ENCODE data around the gene EPB41L2.

EPB41L2 gene

GRCh38 chr6:130848945-130849344 lies 214.1 kb downstream of the EPB41L2 start:
- in situ Hi-C loops (cut with HindIII; ENCODE audit: low sequenced_read_pairs), result loop anchor here (25.0 kb wide), 1 partner anchor 787 kb away; no protein-coding TSS in a partner anchor
- TF ChIP-seq CTCF (IDR thresholded peaks at IDR 0.05; ENCODE audit: low read depth, low read length, missing control alignments), result no peak
- no peak overlapping the region for H3K4me3 ChIP-seq (ENCODE audit: low read depth, low read length)
- DNase-seq (ENCODE audit: low read depth), result no peak

GRCh38 chr6:130847001-130847910 lies 215.8 kb downstream of the EPB41L2 start:
- no peak for DNase-seq (ENCODE audit: low read depth)
- in situ Hi-C loops (cut with HindIII; ENCODE audit: low sequenced_read_pairs), result loop anchor here (25.0 kb wide), 1 partner anchor 785 kb away; no protein-coding TSS in a partner anchor
- no peak for TF ChIP-seq CTCF (IDR thresholded peaks at IDR 0.05; ENCODE audit: low read depth, low read length, missing control alignments)

DNA sequence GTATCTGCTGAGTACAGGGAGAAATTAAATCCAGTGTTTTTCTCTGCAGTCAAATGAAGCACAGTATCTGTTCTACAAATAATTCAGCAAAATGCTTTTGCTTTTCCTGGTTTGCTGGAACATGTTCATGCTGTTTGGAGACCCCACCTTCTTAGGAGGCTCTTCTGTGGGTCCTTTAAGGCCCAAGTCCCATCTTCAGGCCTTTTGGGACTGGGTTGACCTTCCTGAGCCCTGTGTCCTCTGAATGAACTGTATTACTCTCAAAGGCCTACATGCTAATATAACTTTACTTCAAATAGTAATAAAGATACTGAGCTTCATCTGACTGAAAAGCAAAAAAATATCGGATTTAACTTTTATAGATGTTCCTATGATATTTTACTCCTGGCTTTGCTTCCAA lies 216.5 kb downstream of the EPB41L2 start:
- no peak for DNase-seq (ENCODE audit: low read depth)

More at GRCh38 chr6:130847001-130847910, 215.8 kb downstream of the EPB41L2 start:
- no peak overlapping the region for H3K4me3 ChIP-seq (ENCODE audit: low read depth, low read length)

GRCh38 chr6:130843575-130844320 lies 219.3 kb downstream of the EPB41L2 start:
- DNase-seq (ENCODE audit: low read depth), result peak; percentile 48
- peak; percentile 52 for TF ChIP-seq CTCF (IDR thresholded peaks at IDR 0.05; ENCODE audit: low read depth, low read length, missing control alignments)
- in situ Hi-C loops (cut with HindIII; ENCODE audit: low sequenced_read_pairs), result loop anchor here (25.0 kb wide), 1 partner anchor 781 kb away; no protein-coding TSS in a partner anchor
- H3K4me3 ChIP-seq (ENCODE audit: low read depth, low read length), result no peak overlapping the region

More for the DNA sequence above, 216.5 kb downstream of the EPB41L2 start:
- H3K4me3 ChIP-seq (ENCODE audit: low read depth, low read length), result no peak overlapping the region
- no peak for TF ChIP-seq CTCF (IDR thresholded peaks at IDR 0.05; ENCODE audit: low read depth, low read length, missing control alignments)
- in situ Hi-C loops (cut with HindIII; ENCODE audit: low sequenced_read_pairs), result loop anchor here (25.0 kb wide), 1 partner anchor 784 kb away; no protein-coding TSS in a partner anchor

GRCh38 chr6:130841128-130841728 lies 221.8 kb downstream of the EPB41L2 start:
- in situ Hi-C loops (cut with HindIII; ENCODE audit: low sequenced_read_pairs), result loop anchor here (25.0 kb wide), 1 partner anchor 779 kb away; no protein-coding TSS in a partner anchor
- TF ChIP-seq CTCF (IDR thresholded peaks at IDR 0.05; ENCODE audit: low read depth, low read length, missing control alignments), result no peak
- DNase-seq (ENCODE audit: low read depth), result peak; percentile 18
- H3K4me3 ChIP-seq (ENCODE audit: low read depth, low read length), result no peak overlapping the region

- H3K4me3 ChIP-seq (ENCODE audit: low read depth, low read length), result no peak overlapping the region
- no peak for TF ChIP-seq CTCF (IDR thresholded peaks at IDR 0.05; ENCODE audit: low read depth, low read length, missing control alignments)
- in situ Hi-C loops (cut with HindIII; ENCODE audit: low sequenced_read_pairs), result loop anchor here (25.0 kb wide), 1 partner anchor 778 kb away; no protein-coding TSS in a partner anchor
- no peak for DNase-seq (ENCODE audit: low read depth)
These were observed 223.0 kb downstream of the EPB41L2 start for GRCh38 chr6:130840050-130840449.

All from astrocyte of the cerebellum (primary cell).